DOHH2 (cell line): ENCODE data around the gene KRTAP5-6.

ENCODE experiments used
- CTCF ChIP-seq: fragments of 200-600 bp; sonication (generic); IDR thresholded peaks from one replicate; pipeline ENCODE4 v1.5.1; 2014; ENCODE audit warnings: antibody characterized with exemption, mild to moderate bottlenecking, low read depth, low read length; ENCODE audit not compliant: poor library complexity, severe bottlenecking
- EZH2phosphoT487 ChIP-seq: fragments of 200-600 bp; sonication (generic); IDR thresholded peaks from 2 replicates; pipeline ENCODE4 v1.6.1; 2017; ENCODE audit warnings: borderline replicate concordance, mild to moderate bottlenecking, antibody characterized with exemption, low read length, moderate library complexity, mixed read lengths

DNA sequence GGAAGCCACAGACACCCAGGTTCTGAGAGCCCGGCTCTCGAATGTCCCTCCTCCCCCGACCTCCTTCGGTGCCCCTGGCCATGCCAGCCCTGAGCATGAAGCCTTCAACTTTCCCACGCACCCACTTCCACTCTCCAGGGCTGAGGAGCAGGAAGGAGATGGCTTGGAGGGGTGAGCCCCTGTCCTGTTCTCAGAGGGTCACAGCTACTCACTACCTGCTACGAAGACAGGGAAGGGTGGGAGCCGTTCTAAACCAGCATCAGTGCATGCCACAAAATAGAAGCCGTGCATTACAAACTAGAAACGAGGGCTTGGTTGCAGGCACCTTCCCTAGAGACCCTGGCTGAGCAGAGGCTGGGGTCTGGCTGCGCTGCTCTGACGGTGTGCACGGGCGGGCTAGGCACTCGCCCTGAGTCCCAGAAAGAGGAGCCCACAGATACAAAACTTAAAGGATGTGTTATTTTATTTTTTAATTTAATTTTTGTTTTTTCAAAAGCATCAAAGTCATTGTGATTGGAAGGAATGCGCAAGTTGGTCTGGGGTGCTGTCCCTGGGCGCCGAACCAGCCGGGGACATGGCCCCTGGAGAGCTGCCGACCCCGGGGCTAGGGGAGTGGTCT lies 4.2 kb upstream of the KRTAP5-6 start:
- TF ChIP-seq CTCF (no peak), EZH2phosphoT487 (no peak)
